Astrocyte (in vitro differentiated cells and primary cell): ENCODE measurements around the gene C3orf52. TPM values are rescaled to one million over a fixed set of nuclear protein-coding genes. Genes with fewer than 3 reads are reported as not detected.

Experiments
- DNase-seq: peaks from one replicate; pipeline ENCODE4 v3.0.0-alpha.2; 2010; ENCODE audit warnings: low read depth
- FAIRE-seq: peaks from 2 replicates; lab custom pipeline; 2011; peaks lifted over from hg19 to GRCh38; lab: Jason Lieb, UNC
- H2AFZ ChIP-seq: 2 replicates; pipeline ENCODE4 v1.6.0; 2012; ENCODE audit warnings: low read depth, low read length, inconsistent platforms
- H3K27ac ChIP-seq: 2 replicates; pipeline ENCODE4 v1.5.1; 2011; ENCODE audit warnings: low read depth, low read length, inconsistent platforms
- H3K27me3 ChIP-seq: 2 replicates; pipeline ENCODE4 v1.6.0; 2011; ENCODE audit warnings: low read length, inconsistent platforms; ENCODE audit not compliant: insufficient read depth
- H3K36me3 ChIP-seq: 2 replicates; pipeline ENCODE4 v1.5.1; 2011; ENCODE audit warnings: low read length, inconsistent platforms; ENCODE audit not compliant: insufficient read depth
- H3K4me1 ChIP-seq: 2 replicates; pipeline ENCODE4 v1.5.1; 2011; ENCODE audit warnings: low read length, inconsistent platforms; ENCODE audit not compliant: insufficient read depth
- H3K4me2 ChIP-seq: 2 replicates; pipeline ENCODE4 v1.6.0; 2012; ENCODE audit warnings: low read length, inconsistent platforms
- H3K4me3 ChIP-seq: 2 replicates; pipeline ENCODE4 v1.5.1; 2011; ENCODE audit warnings: low read depth, mild to moderate bottlenecking, low read length, inconsistent platforms; ENCODE audit not compliant: insufficient read depth
- H3K79me2 ChIP-seq: 2 replicates; pipeline ENCODE4 v1.6.0; 2012; ENCODE audit warnings: mild to moderate bottlenecking, low read length, inconsistent platforms; ENCODE audit not compliant: insufficient read depth
- H3K9ac ChIP-seq: 2 replicates; pipeline ENCODE4 v1.6.0; 2012; ENCODE audit warnings: mild to moderate bottlenecking, low read length, inconsistent platforms
- H3K9me3 ChIP-seq: 2 replicates; pipeline ENCODE4 v1.5.1; 2012; ENCODE audit warnings: low read depth, mild to moderate bottlenecking, low read length, inconsistent platforms; ENCODE audit not compliant: insufficient read depth
- H4K20me1 ChIP-seq: 2 replicates; pipeline ENCODE4 v1.6.0; 2012; ENCODE audit warnings: low read length, inconsistent platforms; ENCODE audit not compliant: insufficient read depth
- H3K27ac Mint-ChIP-seq: one replicate; pipeline ENCODE4 v1.8.0; 2021; ENCODE audit warnings: mild to moderate bottlenecking, mixed read lengths; ENCODE audit not compliant: unreplicated experiment
- H3K27me3 Mint-ChIP-seq: one replicate; pipeline ENCODE4 v1.8.0; 2021; ENCODE audit warnings: low read depth, mixed read lengths; ENCODE audit not compliant: unreplicated experiment
- H3K36me3 Mint-ChIP-seq: one replicate; pipeline ENCODE4 v1.8.0; 2021; ENCODE audit warnings: low read depth, mixed read lengths; ENCODE audit not compliant: unreplicated experiment
- H3K4me1 Mint-ChIP-seq: one replicate; pipeline ENCODE4 v1.8.0; 2021; ENCODE audit warnings: low read depth, mixed read lengths; ENCODE audit not compliant: unreplicated experiment
- H3K4me3 Mint-ChIP-seq: one replicate; pipeline ENCODE4 v1.8.0; 2021; ENCODE audit warnings: mild to moderate bottlenecking, moderate library complexity, mixed read lengths; ENCODE audit not compliant: unreplicated experiment
- H3K9me3 Mint-ChIP-seq: one replicate; pipeline ENCODE4 v1.8.0; 2021; ENCODE audit warnings: mild to moderate bottlenecking, mixed read lengths; ENCODE audit not compliant: unreplicated experiment
- CTCF ChIP-seq: IDR thresholded peaks from 2 replicates; pipeline ENCODE4 v1.5.1; 2011; ENCODE audit warnings: low read depth, mild to moderate bottlenecking, inconsistent platforms, low read length, moderate library complexity; ENCODE audit not compliant: insufficient read depth
- EZH2 ChIP-seq: IDR thresholded peaks from 2 replicates; pipeline ENCODE4 v1.6.1; 2012; ENCODE audit warnings: mild to moderate bottlenecking, low read length, inconsistent platforms; ENCODE audit not compliant: insufficient read depth
- total RNA-seq: library from RNA; stranded (reverse); gene quantifications from 2 replicates; pipeline ENCODE4 v1.2.1, GENCODE V29; 2021

Gene C3orf52
- total RNA-seq, 1 donor from 2014 or later = 21.9 TPM

GRCh38 chr3:112041321-112041720 is 44.9 kb upstream of the C3orf52 start:
- no peaks in the 10 kb centered on the region for H3K36me3 Mint-ChIP-seq
- no peak overlapping the region for H3K27ac Mint-ChIP-seq
- no peaks in the 10 kb centered on the region for H3K27me3 ChIP-seq
- H3K9me3 ChIP-seq = no peaks in the 10 kb centered on the region
- DNase-seq (no peak), FAIRE-seq (no peak)
- no peaks in the 10 kb centered on the region for H3K4me1 ChIP-seq
- no peaks in the 10 kb centered on the region for H3K79me2 ChIP-seq
- H4K20me1 ChIP-seq = no peaks in the 10 kb centered on the region
- H3K4me3 ChIP-seq = no peak overlapping the region
- peaks cover 2% of the 10 kb centered on the region for H3K4me1 Mint-ChIP-seq
- no peak overlapping the region for H3K4me3 Mint-ChIP-seq
- no peak overlapping the region for H3K9ac ChIP-seq
- no peak for TF ChIP-seq CTCF
- TF ChIP-seq EZH2 = no peak
- peaks cover 6% of the 10 kb centered on the region for H3K9me3 Mint-ChIP-seq
- H3K36me3 ChIP-seq = no peaks in the 10 kb centered on the region
- H3K27me3 Mint-ChIP-seq = no peaks in the 10 kb centered on the region
- no peak overlapping the region for H2AFZ ChIP-seq
- H3K27ac ChIP-seq = no peak overlapping the region
- H3K4me2 ChIP-seq = no peak overlapping the region

GRCh38 chr3:112042842-112043280 is 43.3 kb upstream of the C3orf52 start:
- H3K9ac ChIP-seq = no peak overlapping the region
- DNase-seq (no peak), FAIRE-seq (no peak)
- no peaks in the 10 kb centered on the region for H3K4me1 ChIP-seq
- H3K4me3 ChIP-seq = no peak overlapping the region
- no peaks in the 10 kb centered on the region for H3K36me3 Mint-ChIP-seq
- H2AFZ ChIP-seq = peak overlapping the region; percentile 62
- no peak overlapping the region for H3K27ac Mint-ChIP-seq
- TF ChIP-seq CTCF = no peak
- TF ChIP-seq EZH2 = no peak
- H3K4me2 ChIP-seq = no peak overlapping the region
- H3K27me3 Mint-ChIP-seq = no peaks in the 10 kb centered on the region
- H3K9me3 ChIP-seq = no peaks in the 10 kb centered on the region
- H3K27ac ChIP-seq = no peak overlapping the region
- H3K36me3 ChIP-seq = no peaks in the 10 kb centered on the region
- no peaks in the 10 kb centered on the region for H3K79me2 ChIP-seq
- no peak overlapping the region for H3K4me3 Mint-ChIP-seq
- H3K27me3 ChIP-seq = no peaks in the 10 kb centered on the region
- no peaks in the 10 kb centered on the region for H4K20me1 ChIP-seq
- peaks cover 6% of the 10 kb centered on the region for H3K4me1 Mint-ChIP-seq
- H3K9me3 Mint-ChIP-seq = no peaks in the 10 kb centered on the region

GRCh38 chr3:112043621-112044201 is 42.5 kb upstream of the C3orf52 start:
- Histone ChIP-seq H3K9ac (peak overlapping the region; percentile 8), H2AFZ (peak overlapping the region; percentile 62), H3K4me2 (peak overlapping the region; percentile 57), H3K79me2 (no peaks in the 10 kb centered on the region), H3K27ac (no peak overlapping the region), H4K20me1 (no peaks in the 10 kb centered on the region), H3K36me3 (no peaks in the 10 kb centered on the region), H3K4me1 (no peaks in the 10 kb centered on the region), H3K27me3 (no peaks in the 10 kb centered on the region), H3K4me3 (no peak overlapping the region), H3K9me3 (no peaks in the 10 kb centered on the region)
- DNase-seq (peak; percentile 47), FAIRE-seq (peak; percentile 65)
- TF ChIP-seq EZH2 = no peak
- TF ChIP-seq CTCF = peak; percentile 97
- Mint-ChIP-seq H3K4me1 (peaks cover 6% of the 10 kb centered on the region), H3K27ac (no peak overlapping the region), H3K36me3 (no peaks in the 10 kb centered on the region), H3K27me3 (no peaks in the 10 kb centered on the region), H3K9me3 (no peaks in the 10 kb centered on the region), H3K4me3 (no peak overlapping the region)
